HG02884 (cell line): Measurements from ENCODE around the gene CACNA1S.

Source experiments
- ATAC-seq: cut with Tn5 transposase; IDR thresholded peaks from one replicate; pipeline ENCODE4 v1.9.1; 2021; ENCODE audit warnings: mild to moderate bottlenecking, moderate library complexity; ENCODE audit not compliant: unreplicated experiment

Gene CACNA1S

GRCh38 chr1:201119206-201120197, 7.3 kb upstream of the CACNA1S start:
- peak; percentile 42 for ATAC-seq

DNA sequence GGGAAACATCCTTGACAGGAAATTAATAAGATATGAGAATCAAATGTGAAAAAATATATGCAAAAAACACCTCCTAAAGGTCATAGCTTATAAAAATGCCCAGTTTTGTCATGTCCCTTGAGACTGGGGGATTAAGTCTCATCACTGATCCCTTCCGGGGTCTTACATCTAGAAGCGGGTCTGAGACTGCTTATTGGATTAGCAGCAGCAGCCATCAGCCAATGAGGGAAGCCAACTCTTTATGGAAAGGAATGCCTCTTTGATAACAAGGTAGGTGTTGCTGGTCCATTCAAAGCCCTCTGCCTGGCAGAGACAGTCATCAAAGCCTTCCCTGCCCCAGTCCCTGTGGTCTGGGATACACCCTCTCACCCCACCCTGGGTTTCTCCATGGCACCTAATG, 3.9 kb upstream of the CACNA1S start:
- no peak for ATAC-seq

DNA sequence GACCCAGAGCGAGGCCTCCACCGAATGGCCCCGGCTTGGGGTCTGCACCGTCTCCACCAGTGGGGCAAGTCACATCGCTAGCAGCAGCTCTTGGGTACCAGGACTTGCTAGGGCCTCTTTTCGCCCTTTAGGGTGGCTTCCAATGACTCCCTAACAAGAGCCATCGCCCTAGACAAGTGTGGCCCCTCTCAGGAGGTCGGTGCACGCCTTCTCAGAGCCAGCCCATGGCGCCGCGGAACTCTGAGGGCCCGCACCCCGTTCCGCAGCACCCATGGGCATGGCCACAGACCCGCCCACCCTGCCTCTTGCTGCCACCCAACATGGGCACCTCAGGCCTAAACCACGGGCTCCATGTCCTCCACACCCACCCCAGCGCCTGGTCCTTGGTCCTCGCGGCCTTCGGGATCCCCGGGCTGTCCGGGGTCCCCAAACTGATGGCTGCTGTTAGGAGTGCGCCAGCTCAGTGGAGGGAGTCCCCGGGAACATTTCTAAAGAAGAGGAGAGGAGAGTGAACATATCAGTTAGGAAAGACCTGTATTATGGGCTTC, 3.2 kb upstream of the CACNA1S start:
- no peak for ATAC-seq

- peak; percentile 89 for ATAC-seq
These were observed 2.3 kb upstream of the CACNA1S start for GRCh38 chr1:201114245-201115131.

DNA sequence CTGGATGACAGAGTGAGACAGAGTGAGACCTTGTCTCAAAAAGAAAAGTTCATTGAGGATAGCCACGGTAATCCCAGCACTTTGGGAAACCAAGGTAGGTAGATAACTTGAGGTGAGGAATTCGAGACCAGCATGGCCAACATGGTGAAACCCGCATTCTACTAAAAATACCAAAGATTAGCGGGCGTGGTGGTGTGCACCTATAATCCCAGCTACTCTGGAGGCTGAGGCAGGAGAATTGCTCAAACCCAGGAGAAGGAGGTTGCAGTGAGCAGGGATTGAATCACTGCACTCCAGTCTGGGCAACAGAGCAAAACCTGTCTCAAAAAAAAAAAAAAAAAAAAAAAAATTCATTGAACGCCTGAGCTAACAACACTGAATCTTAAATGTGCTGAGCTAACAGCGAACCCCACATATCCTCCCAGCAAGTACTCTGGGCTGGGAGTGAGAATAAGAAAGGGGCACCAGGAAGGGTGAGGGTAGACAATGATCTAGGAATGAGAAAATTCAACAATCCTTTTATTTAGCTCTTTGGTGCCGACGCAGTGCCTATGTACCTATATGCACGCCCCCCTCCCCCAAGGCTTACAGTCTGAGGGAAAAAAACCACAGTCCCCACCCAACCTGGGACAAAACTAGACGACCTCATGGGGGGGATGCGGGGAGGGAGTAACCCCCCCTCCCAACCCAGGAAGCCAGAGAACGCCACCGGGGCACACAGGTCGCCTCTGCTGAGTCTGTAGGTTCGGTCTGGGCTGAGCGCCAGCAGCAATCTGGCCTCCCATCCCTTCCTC, 1.4 kb upstream of the CACNA1S start:
- ATAC-seq = no peak

DNA sequence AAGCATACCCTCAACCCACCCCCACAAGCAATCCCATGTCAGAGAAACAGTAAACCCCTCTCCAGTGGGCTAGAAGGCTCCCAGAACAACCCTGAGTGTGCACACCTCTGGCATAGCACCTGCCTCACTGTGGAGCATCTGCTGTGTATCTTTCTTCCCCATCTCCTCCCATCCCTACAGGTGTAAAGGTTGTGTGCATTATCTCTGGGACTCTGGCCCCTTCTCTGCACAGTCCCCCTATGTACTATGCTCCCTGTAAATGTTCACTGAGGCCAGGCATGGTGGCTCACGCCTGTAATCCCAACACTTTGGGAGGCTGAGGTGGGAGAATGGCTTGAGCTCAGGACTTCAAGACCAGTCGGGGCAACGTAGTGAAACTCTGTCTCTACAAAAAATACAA, 700 bp upstream of the CACNA1S start:
- no peak for ATAC-seq

DNA sequence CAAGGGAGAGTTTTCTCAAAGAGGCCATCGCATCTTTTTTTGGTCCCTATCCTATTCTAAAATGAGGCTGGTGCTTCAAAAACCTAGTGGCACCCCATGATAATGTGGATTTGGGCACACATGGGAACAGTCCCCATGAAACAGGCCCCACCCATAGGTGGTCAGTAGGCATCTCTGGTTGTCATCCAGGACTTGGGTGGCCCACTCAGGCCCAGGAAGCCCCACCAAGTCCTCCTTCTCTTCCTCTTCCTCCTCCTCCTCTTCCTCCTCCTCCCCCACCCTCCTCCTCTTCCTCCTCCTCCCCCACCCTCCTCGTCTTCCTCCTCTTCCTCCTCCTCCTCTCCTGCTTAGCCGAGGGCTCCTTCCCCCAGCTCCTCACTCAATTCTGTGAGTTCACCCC, 554 bp downstream of the CACNA1S start:
- no peak for ATAC-seq

DNA sequence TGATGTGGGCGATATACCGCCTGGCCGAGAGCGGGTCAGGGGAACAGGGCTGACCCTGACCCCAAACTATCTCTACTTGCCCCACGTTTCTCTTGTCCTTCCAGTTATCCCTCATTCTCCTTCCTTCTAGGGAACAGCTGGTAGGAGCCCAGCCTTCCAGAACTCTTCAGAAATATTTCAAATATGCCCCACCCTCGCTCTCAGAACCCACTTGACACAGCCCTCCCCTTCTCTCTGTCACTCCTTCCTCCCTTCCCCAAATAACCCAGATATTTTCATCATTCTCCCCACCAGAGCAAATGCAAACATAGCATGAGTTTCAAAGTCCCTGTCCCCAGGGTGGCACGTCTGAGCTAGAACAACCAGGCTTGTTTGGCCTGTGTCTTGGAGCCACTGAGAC, 1.1 kb downstream of the CACNA1S start:
- no peak for ATAC-seq

DNA sequence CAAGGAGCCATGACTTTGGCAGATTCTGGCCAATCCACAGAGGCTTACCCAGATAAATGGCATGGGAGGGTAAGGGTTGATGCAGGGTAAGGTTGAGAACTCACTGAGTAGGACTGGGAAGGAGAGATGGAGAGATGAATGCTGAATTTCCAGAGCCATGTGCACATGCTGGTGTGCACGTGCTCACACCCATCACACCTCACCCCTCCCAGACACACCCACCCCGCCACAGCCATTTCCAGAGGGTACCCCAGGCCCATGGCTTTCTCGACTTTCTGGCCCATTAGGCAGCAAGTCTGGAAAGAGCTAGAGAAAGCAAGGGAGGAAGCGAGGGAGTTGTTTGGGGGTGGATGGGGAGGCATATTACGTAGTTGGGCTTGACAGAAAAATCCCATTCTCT, 1.6 kb downstream of the CACNA1S start:
- no peak for ATAC-seq

- ATAC-seq = no peak
These were observed 2.1 kb downstream of the CACNA1S start for GRCh38 chr1:201110138-201110537.

GRCh38 chr1:201109651-201110050, 2.6 kb downstream of the CACNA1S start:
- ATAC-seq = no peak

DNA sequence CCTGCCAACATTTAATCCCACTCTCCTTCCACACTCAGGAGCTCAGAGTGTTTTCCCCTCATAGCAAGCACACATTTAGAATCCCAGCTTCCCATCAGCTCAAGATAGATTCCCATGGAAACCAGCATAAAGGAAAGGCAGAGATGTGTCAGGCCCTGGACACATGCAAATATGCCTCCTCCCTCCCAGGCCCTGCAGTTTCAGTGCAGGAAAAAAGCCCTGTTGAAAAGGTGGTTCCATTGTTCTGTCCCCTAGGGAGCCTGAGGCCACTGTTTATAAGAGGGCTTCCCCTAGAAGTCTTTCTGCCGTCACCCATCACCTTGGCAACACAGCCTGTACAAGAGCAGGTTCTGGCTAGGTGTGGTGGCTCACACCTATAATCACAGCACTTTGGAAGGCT, 3.6 kb downstream of the CACNA1S start:
- no peak for ATAC-seq

- ATAC-seq = no peak
These were observed 6.5 kb downstream of the CACNA1S start for GRCh38 chr1:201105688-201106087.

DNA sequence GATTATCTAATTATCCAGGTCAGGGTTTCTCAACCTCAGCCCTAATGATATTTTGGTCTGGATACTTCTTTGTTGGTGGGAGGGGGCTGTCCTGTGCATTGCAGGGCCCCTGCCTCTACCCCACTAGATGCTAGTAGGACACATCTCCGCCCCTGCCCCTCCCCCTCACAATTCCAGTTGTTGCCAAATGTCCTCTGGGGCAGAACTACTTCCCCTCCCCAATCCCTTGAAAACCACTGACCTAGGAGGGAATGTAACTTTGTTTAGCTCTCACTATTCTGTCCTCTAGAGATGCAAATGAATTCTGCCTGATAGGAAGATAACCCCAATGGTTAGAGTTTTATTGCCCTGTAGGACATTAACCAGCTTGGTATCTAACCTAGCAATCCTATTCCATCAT, 8.1 kb downstream of the CACNA1S start:
- ATAC-seq = no peak

DNA sequence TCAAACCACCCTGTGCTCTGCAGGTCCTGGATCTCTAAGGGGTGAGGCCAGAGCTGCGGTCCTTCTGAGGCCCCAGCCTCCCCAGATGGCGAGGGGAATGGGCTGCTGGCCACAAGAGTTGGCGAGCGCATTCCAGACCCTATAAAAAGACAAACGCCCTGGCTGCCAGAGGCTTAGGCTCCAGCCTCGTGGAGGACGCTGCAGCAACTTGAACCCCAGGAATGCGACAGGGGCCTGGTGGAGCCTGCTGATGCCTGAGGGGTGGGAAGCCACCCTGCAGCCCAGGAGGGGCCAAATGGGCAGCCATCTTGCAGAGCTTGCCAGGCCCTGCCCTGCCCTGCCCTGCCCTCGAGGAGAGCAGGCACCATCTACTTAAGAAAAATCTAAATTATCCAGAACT, 8.6 kb downstream of the CACNA1S start:
- no peak for ATAC-seq

GRCh38 chr1:201100169-201100930, 11.9 kb downstream of the CACNA1S start:
- ATAC-seq = no peak

- ATAC-seq = no peak
These were observed 13.1 kb downstream of the CACNA1S start for GRCh38 chr1:201098992-201099677.

GRCh38 chr1:201096977-201097856, 15.0 kb downstream of the CACNA1S start:
- no peak for ATAC-seq
